Skin epidermis (tissue), 12 donors: ENCODE results near the gene SOCS3.
"Not testable (repeated sequence)": the region's sequence is repeated elsewhere in the genome, so short reads cannot be mapped to it uniquely, and the experiment has no call there.

Source experiments
- H3K27ac ChIP-seq, 21 experiments: fragments of 200-600 bp; sonication (generic) in 11 of 21; one replicate each; pipeline ENCODE4 v1.5.0; 2020; ENCODE audit warnings: mild to moderate bottlenecking in 3 of 21, inconsistent platforms in 2 of 21, moderate library complexity in 2 of 21
- H3K4me3 ChIP-seq, 7 experiments: fragments of 200-600 bp; sonication (generic) in 2 of 7; one replicate each; pipeline ENCODE4 v1.5.0; 2020; ENCODE audit warnings: inconsistent platforms in 2 of 7, mild to moderate bottlenecking in 2 of 7, moderate library complexity in 1 of 7

SOCS3 gene

DNA sequence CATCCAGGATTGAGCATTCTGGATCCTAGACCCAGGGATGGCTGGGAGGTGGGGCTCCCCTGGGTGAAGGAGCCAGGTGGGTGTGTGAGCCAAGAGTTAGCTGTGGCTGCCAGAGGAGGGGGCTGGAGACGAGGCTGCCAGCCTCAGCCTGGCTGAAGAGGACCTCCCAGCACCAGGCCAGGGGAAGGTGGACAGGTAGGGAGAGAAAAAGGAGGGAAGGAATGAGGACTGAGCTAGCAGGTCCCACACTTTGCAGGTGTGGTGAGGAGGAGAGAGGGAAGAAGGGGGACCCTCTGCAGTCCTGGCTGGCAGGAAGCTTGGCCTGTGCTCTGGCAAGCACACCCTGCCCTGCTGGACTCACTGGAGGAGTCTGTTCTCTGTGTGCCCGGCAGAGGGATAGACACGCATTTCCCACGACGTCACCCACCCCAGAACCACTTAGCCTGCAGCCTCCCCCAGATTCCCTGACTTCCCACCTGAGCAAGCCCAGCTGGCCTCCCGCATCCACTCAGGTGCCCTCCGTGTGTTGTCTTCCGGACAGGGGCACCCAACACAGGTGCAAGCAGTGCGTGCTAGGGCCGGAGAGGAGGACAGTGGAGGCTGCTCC is 42.0 kb downstream of the SOCS3 start:
- H3K4me3 ChIP-seq: no peak overlapping the region
- H3K27ac ChIP-seq: peak overlapping the region in 11 of 21 experiments; percentile 47 to 98 (median 93)

DNA sequence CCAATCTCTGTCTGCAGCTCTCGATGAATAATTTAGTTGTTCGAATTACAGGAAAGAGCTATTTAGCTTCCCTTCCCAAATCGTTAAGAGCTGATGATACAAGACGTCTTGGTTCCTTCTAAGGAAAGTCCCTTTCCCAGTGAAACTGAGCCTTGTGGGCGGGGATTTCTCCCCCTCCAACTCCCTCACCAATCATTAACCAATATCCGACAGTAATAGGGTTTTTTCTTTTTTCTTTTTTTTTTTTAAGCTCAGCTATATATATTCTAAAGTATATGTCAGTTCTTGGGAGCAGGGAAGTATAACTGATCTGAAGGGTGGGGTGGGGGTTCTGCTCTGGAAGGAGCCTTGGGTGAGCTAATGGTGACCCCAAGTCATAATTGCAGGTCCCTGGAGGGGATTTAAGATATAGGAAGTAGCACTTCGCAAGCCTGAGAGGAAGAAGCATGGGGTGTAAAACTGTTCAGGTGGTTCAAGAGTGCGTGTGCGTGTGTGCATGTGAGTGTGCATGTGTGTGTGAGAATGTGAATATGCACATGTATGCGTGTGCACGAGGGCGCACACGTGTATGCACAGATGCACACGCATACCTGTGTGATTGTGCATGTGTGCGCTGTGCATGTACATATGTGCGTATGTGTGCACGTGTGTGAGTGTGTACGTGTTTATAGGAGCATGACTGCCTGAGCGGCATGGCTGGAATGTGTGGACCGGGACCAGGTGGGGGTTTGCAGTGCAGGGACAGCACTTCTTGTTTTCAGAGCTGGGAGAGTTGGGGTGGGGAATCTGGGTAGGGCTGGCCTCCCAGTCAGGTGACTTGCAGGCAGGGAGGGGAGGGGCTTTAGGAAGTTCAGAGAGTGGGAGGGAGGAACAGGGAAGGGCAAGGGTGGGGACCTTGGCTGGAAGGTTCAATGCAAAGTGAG is 42.7 kb downstream of the SOCS3 start:
- Histone ChIP-seq H3K4me3 (no peak overlapping the region), H3K27ac (peak overlapping the region; percentile 48 to 98 (median 90))

DNA sequence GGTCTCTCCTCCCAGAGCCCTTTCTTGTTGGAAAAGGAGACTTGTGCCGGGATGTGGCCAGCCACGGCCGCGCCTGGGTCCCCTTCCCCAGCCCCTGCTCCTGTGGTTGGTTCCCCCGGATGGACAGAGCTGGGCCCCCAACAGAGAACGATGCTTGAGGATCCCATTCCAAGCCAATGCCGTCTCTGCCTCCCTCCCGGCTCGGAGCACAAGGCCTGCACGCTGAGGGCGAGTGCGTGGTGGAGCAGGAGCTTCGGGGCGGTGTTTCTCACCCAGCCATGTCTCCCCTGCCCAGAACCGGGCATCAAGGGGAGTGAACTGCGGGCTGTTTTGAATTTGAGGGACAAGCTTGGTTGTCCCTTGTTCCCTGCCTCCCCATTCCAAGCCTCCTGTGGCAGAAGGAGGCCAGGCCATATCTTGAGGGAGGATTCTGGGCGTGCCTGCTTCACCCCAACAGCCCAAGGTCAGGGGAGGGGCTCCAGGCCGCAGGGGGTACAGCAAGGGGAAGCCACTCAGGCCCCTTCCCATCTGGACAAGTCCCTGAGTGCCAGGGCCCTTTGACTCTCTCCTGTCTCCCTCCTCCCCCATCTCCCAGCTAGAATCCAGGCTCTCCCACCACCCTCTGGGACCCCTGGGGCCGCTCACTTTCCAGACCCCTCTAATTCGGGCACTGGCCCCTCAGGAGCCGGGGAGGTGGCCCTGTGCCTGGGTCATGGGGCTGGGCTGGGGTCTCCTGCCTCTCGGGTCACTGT is 43.6 kb downstream of the SOCS3 start:
- no peak overlapping the region for H3K4me3 ChIP-seq
- H3K27ac ChIP-seq: peak overlapping the region; percentile 48 to 98 (median 90)

DNA sequence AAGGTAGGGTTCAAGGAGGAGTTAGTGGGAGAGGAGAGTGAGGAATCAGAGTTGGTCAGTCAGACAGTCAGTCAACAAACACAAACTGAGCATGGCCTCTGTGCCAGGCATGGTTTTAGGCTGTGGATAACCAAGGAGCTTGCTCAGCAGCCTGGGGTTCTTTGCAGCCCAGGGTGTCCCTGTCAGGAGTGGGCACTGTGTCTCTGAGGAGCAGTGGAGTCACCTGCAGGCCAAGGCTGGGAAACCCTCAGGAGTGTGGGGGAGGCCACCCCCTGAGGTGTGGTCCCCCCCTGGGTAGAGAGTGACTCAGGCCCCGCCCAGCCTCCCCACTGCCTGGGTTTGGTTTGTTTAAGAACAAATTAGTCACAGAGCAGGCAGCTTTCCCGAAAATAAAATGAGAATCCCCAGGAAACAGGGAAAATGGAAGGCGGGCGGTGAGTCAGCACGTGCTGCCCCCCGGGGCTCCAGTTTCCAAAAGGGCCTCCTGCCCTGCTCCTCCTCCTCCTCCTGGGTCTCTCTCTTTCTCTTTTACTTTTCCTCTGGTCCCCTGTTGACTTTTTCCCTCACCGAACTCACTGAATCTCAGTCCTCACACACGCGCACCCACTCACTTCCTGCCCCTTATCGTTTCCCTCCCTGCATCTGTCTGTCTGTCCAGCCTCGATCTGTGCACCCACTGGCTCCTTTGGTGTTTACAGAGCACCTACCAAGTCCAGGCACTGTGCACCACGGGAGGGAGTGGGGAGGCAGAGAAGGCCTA is 44.3 kb downstream of the SOCS3 start:
- Histone ChIP-seq H3K4me3 (no peak overlapping the region), H3K27ac (peak overlapping the region; percentile 48 to 98 (median 90))

DNA sequence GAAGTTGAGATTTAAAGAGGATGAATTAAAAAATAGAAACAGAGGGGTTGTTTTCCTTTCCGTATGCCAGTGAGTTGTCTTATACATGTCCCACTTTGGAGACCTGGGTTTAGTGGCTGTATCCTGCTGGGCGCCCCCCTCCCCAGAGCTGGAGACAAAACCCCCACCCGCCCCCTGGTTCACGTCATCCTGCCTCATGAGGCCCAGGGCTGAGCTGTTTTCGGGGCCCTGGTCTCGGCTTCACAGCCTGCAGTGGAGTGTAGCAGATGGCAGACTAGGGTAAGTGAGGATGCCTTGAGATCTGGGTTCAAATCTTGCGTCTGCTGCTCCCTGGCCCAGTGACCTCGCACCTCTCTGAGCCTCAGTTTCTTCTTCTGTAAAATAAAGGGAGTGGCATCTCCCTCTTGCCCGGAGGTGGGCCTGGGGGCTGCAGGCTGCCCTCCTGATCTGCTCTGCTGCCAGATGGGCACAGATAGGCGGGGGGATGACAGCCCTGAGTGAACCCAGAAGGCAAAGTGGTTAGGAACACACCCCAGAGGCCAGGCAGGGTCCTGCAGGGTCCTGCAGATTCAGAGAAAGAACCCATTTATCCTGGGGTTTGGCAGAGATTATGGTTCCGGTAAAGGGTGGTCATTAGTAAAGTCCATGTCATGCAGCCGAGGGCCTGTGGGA is 45.1 kb downstream of the SOCS3 start:
- H3K27ac ChIP-seq: peak overlapping the region; percentile 3 to 98 (median 90)
- H3K4me3 ChIP-seq: peak overlapping the region in 2 of 7 experiments; percentile 36 to 43

DNA sequence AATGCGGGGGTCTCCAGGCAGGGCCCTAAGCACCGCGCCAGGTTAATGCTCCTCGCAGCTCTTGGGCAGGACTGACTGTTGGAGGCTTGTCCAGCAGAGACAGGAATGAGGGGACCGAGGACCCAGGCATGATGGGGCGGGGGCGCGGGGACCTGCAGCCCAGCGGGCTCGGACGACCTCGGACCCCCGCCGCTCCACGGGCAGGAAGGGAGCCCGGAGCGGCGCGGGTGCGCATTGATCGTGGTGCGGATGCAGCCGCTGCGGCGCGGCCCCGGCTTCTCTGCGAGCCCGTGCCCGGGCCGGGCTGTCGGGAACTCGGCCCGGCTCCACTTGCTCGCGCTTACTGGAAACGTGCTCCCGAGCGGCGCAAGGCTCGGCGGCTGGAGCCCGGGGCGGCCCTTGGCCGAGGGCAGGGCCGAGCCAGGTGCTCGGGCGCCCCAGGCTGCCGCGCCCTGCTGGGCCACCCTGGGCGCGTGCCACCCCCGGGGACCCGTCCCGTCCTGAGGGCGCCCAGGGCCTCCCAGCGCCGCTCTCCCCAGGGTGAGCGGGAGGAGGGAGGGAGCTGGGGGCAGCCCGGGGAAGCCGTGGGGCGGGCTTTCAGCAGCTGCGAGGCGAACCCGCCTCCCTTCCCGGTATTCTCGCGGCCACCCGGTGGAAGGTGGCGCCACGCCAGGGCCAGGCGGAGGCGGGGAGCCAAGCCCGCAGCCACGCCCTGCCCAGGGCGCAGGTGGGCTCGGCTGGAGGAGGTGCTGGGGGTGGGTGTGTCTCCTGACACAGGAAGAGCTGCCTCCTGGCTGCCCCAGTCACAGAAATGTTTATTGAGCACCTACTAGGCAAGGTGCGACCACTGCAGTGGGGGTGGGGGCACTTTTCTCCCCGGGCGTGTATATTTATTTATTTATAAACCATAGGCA is 45.9 kb downstream of the SOCS3 start:
- Histone ChIP-seq H3K4me3 (peak overlapping the region; percentile 20 to 43 (median 31)), H3K27ac (peak overlapping the region; percentile 43 to 98 (median 90))

DNA sequence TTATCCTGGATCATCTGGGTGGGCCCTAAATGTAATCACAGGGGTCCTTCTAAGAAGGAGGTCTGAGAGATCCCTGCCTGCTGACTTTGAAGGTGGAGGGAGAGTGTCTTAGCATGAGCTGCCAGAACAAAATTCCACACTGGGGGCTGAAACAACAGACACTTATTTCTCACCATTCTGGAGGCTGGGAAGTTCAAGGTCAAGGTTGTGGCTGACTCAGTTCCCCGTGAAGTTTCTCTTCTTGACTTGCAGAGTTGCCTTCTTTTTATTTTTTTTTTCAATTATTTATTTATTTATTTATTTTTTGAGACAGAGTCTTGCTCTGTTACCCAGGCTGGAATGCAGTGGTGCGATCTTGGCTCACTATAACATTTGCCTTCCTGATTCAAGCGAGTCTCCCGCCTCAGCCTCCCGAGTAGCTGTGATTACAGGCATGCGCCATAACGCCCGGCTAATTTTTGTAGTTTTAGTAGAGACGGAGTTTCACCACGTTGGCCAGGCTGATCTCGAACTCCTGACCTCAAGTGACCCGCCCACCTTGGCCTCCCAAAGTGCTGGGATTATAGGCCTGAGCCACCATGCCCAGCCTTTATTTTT is 50.1 kb downstream of the SOCS3 start:
- not testable (repeated sequence) for H3K4me3 ChIP-seq, H3K27ac ChIP-seq

DNA sequence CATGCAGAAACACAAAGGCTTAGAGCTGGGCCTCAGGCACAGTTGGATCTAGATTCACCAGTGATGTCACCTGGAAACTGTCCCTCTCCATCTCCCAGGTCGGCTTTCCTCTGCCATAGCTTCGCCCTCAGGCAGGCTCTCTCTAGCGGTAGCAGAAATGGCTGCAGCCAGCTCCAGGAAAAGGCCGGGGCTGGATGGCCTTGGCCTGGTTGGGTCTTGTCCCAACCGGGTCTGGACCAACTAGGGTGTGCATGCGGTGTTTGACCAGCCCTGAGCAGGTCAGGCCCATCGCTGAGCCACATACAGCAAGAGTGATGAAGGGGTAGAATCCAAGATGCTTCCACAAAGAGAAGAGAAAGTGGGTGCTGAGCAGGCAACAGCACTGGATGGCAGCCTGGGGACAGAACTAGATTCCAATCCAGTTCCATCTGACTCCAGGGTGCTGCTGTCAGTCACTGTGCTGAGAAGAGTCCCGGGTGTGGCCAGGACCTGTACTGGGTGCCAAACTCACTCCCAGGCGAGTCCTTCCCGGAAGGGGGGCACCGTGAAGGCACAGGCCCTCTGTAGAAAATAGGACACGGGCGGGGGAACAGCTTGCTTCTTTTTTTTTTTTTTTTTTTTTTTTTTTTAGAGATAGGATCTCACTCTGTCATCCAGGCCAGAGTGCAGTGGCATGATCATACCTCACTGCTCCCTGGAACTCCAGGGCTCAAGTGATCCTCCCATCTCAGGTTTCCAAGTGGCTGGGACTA is 51.8 kb downstream of the SOCS3 start:
- Histone ChIP-seq H3K4me3 (no peak overlapping the region), H3K27ac (no peak overlapping the region)

DNA sequence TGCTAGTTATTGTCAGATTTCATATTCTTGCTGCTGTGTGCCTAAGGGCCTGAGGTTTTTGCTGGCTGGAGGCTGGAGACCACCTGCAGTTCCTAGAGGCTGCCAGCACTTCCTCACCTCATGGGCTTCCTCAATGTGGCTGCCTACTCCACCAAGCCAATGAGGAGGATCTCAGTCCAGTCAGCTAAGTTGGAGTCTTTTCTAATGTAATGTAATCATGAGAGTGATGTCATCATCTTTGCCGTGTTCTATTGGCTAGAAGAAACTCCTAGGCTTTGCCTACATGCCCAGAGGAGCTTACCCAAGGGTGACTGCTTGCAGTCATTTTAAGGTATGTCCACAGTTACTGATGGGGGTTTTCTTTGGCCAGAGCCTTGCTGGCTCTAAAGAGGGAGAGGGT is 53.0 kb downstream of the SOCS3 start:
- no peak overlapping the region for H3K27ac ChIP-seq

More for the DNA sequence above, 53.0 kb downstream of the SOCS3 start:
- no peak overlapping the region for H3K4me3 ChIP-seq
